ENCODE data around the gene DGCR2. TPM values are rescaled to one million over a fixed set of nuclear protein-coding genes. Genes with fewer than 3 reads are reported as not detected.
A peak's percentile ranks its signal among the peaks of the same experiment; 100 is the strongest.

The DGCR2 gene
- total and polyA plus RNA-seq, 2 experiments from 2014 or later, result 18.5 to 83.0 TPM

GRCh38 chr22:19036229-19036522 is 86.0 kb downstream of the DGCR2 start (continued):
- no peak for TF ChIP-seq REST (IDR thresholded peaks at IDR 0.05; ENCODE audit: unreplicated experiment)
- no peak for TF ChIP-seq EZH2phosphoT487 (IDR thresholded peaks at IDR 0.05; ENCODE audit: unreplicated experiment)
- TF ChIP-seq EZH2 (IDR thresholded peaks at IDR 0.05; ENCODE audit: low read depth, unreplicated experiment), result no peak
- no peak for TF ChIP-seq JUNB (IDR thresholded peaks at IDR 0.05; ENCODE audit: unreplicated experiment)
- TF ChIP-seq ZNF114 (CRISPR knock-in tag; IDR thresholded peaks at IDR 0.05), result no peak
- no peak for TF ChIP-seq POLR2AphosphoS5 (IDR thresholded peaks at IDR 0.05; ENCODE audit: low read depth)

GRCh38 chr22:19035474-19036228 is 86.6 kb downstream of the DGCR2 start:
- H3K9me3 Mint-ChIP-seq, result no peaks in the 10 kb centered on the region
- TF ChIP-seq EZH2 (IDR thresholded peaks at IDR 0.05; ENCODE audit: low read depth, unreplicated experiment), result no peak
- no peak for TF ChIP-seq ZNF114 (CRISPR knock-in tag; IDR thresholded peaks at IDR 0.05)
- TF ChIP-seq EZH2phosphoT487 (IDR thresholded peaks at IDR 0.05; ENCODE audit: unreplicated experiment), result no peak
- TF ChIP-seq JUNB (IDR thresholded peaks at IDR 0.05; ENCODE audit: unreplicated experiment), result no peak
- peak; percentile 79 for TF ChIP-seq REST (IDR thresholded peaks at IDR 0.05; ENCODE audit: unreplicated experiment)
- peak; percentile 29; the same call in 1 of the 2 replicates for TF ChIP-seq POLR2AphosphoS5 (IDR thresholded peaks at IDR 0.05; ENCODE audit: low read depth)
- no peak for TF ChIP-seq ETS1 (IDR thresholded peaks at IDR 0.05)
- TF ChIP-seq NANOG (IDR thresholded peaks at IDR 0.05; ENCODE audit: borderline replicate concordance), result no peak
- no peak for TF ChIP-seq STAT1 (IDR thresholded peaks at IDR 0.05; ENCODE audit: unreplicated experiment)
- no peak for TF ChIP-seq ZNF331 (CRISPR knock-in tag; IDR thresholded peaks at IDR 0.05; ENCODE audit: low read depth)

More at GRCh38 chr22:19035474-19036228, 86.6 kb downstream of the DGCR2 start:
- Histone ChIP-seq H3K9me2 (ENCODE audit: insufficient read depth) (no peaks in the 10 kb centered on the region), H2AFZ (no peak overlapping the region), H3K4me3 (no peak overlapping the region), H3F3A (replicated peaks; ENCODE audit: low read depth) (no peaks in the 10 kb centered on the region), H3K4me2 (no peak overlapping the region), H3K79me2 (replicated peaks; ENCODE audit: insufficient read depth) (no peaks in the 10 kb centered on the region), H3K27me3 (ENCODE audit: insufficient read depth) (peaks cover 7% of the 10 kb centered on the region), H3K4me1 (ENCODE audit: insufficient read depth) (no peaks in the 10 kb centered on the region; the same call in 1 of the 2 replicates), H3K27ac (ENCODE audit: low read depth) (no peak overlapping the region), H4K20me1 (replicated peaks; ENCODE audit: insufficient read depth) (no peaks in the 10 kb centered on the region; the same call in 1 of the 2 replicates), H3K36me3 (ENCODE audit: insufficient read depth) (no peaks in the 10 kb centered on the region)
- peak; percentile 77 for ATAC-seq
- Mint-ChIP-seq H3K27ac (no peak overlapping the region), H3K4me3 (no peak overlapping the region), H3K4me1 (peaks cover 3% of the 10 kb centered on the region; the same call in 2 of the 3 replicates), H3K27me3 (ENCODE audit: insufficient read depth, low read depth, poor library complexity) (peaks cover 24% of the 10 kb centered on the region), H3K36me3 (ENCODE audit: low read depth) (peaks cover 6% of the 10 kb centered on the region; the same call in 1 of the 3 replicates)
- DNase-seq (ENCODE audit: low spot score), result peak; percentile 74

Data from GM23338 (cell line).